Esophagus squamous epithelium (tissue), 4 donors: ENCODE results near the gene STAP1.

ENCODE experiments used
- POLR2A ChIP-seq, 4 donors: fragments of 450-650 bp; IDR thresholded peaks; one replicate each; pipeline ENCODE4 v1.6.1; 2017; ENCODE audit warnings: antibody characterized with exemption in 4 of 4, mild to moderate bottlenecking in 4 of 4, moderate library complexity in 3 of 4
- TF ChIP-seq, protein P1 (sequence below), 6 experiments: fragments of 450-650 bp in 4 of 6; fragments of 200-600 bp in 2 of 6; sonication (generic) in 2 of 6; IDR thresholded peaks; one replicate each; pipeline ENCODE4 v1.5.1; 2016 to 2019; ENCODE audit warnings: antibody characterized with exemption in 6 of 6, mild to moderate bottlenecking in 4 of 6, moderate library complexity in 4 of 6

DNA sequence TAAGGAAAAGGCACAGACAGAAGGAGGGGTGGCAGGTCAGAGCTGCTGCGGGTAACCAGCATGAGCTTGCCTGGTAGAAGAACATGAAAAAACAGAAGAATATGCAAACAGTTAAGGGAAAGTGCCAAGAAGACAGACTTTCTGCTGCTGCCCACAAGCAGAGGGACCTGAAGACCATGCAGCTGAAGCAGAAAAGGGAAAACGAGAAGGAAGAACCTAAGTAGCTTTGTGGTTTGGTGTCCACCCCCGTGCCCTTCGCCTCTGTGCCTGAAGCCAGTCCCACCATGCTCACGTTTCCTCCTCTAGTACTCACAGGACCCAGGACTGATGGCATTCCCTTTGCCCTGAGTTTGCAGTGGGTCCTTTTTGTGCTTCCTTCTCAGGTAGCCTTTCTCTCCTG is 79.6 kb downstream of the STAP1 start:
- TF ChIP-seq, protein P1, sequence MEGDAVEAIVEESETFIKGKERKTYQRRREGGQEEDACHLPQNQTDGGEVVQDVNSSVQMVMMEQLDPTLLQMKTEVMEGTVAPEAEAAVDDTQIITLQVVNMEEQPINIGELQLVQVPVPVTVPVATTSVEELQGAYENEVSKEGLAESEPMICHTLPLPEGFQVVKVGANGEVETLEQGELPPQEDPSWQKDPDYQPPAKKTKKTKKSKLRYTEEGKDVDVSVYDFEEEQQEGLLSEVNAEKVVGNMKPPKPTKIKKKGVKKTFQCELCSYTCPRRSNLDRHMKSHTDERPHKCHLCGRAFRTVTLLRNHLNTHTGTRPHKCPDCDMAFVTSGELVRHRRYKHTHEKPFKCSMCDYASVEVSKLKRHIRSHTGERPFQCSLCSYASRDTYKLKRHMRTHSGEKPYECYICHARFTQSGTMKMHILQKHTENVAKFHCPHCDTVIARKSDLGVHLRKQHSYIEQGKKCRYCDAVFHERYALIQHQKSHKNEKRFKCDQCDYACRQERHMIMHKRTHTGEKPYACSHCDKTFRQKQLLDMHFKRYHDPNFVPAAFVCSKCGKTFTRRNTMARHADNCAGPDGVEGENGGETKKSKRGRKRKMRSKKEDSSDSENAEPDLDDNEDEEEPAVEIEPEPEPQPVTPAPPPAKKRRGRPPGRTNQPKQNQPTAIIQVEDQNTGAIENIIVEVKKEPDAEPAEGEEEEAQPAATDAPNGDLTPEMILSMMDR (IDR thresholded peaks at IDR 0.05): no peak
- no peak for TF ChIP-seq POLR2A (IDR thresholded peaks at IDR 0.05)
